LNCaP clone FGC (cell line): ENCODE results near the gene ZYG11A.
"Not testable (repeated sequence)": the region's sequence is repeated elsewhere in the genome, so short reads cannot be mapped to it uniquely, and the experiment has no call there.

Experiments
- DNase-seq: peaks from one replicate; pipeline ENCODE4 v3.0.0-alpha.2; 2011; ENCODE audit warnings: low read depth
- H3K4me3 ChIP-seq: 2 replicates; pipeline ENCODE4 v1.5.1; 2011; ENCODE audit warnings: mild to moderate bottlenecking, low read depth, low read length, control low read depth
- TF ChIP-seq, protein P1 (sequence below): IDR thresholded peaks from 2 replicates; pipeline ENCODE4 v1.5.1; 2012; ENCODE audit warnings: mild to moderate bottlenecking; ENCODE audit not compliant: control insufficient read depth, insufficient read depth; ENCODE audit errors: extremely low read depth

The ZYG11A gene

DNA sequence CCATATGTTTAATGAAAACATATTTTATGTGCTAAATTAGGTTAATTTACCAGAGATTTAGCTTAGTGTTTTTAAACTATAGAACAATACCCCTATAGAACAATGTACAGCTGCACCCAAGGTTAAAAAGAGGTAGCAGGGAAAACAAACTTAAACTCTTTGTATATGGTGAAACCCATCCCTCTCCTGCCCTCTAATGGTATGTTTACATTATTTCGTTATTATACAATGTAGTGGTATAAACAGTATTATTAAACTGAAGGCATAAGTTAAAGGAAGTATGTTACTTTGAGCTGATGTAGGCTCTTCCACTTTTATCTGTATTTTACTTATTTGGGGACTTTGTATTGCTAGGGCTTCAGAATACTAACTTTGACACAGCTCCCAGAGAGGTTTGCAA is 16.7 kb upstream of the ZYG11A start:
- no peak for DNase-seq
- H3K4me3 ChIP-seq: no peak overlapping the region
- TF ChIP-seq, protein P1, sequence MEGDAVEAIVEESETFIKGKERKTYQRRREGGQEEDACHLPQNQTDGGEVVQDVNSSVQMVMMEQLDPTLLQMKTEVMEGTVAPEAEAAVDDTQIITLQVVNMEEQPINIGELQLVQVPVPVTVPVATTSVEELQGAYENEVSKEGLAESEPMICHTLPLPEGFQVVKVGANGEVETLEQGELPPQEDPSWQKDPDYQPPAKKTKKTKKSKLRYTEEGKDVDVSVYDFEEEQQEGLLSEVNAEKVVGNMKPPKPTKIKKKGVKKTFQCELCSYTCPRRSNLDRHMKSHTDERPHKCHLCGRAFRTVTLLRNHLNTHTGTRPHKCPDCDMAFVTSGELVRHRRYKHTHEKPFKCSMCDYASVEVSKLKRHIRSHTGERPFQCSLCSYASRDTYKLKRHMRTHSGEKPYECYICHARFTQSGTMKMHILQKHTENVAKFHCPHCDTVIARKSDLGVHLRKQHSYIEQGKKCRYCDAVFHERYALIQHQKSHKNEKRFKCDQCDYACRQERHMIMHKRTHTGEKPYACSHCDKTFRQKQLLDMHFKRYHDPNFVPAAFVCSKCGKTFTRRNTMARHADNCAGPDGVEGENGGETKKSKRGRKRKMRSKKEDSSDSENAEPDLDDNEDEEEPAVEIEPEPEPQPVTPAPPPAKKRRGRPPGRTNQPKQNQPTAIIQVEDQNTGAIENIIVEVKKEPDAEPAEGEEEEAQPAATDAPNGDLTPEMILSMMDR: peak; percentile 47

DNA sequence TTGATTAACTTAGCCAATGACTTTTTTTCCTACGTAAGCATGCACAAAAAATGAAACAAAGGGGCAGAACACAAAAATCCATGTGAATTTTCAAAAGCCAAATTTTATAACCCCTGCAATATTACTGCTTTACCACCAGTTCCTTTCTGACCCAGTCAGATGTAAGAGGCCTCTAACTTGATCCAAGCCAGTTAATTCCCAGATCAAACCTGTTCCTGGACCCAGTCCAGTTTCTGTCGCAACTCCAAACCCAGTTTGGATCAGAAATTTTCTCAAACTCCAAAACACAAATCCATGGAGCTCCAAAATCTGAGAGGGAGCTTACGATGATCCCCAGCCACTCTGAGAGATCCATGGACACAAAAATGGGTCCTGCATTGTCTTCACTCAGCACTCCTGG is 7.8 kb upstream of the ZYG11A start:
- no peak for DNase-seq
- TF ChIP-seq, protein P1: no peak
- H3K4me3 ChIP-seq: no peak overlapping the region

DNA sequence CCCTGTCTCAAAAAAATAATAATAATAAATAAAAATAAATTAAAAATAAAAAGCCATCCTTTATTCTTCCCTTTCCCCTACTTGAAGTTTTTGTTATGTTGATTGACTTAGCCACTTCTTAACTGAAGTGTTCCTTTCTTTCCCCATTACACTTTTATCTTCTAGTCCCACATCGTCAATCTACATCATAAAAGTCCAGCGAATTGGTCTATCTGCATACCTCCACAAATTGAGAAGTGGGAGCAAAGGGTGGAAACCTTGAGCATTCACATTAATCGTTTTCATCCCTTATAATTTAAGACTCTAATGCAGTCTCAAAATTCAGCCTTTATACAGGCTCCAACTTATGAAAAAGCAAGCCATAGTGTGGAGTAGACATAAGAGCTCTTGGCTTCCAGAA is 6.5 kb upstream of the ZYG11A start:
- TF ChIP-seq, protein P1: no peak
- no peak overlapping the region for H3K4me3 ChIP-seq
- no peak for DNase-seq

DNA sequence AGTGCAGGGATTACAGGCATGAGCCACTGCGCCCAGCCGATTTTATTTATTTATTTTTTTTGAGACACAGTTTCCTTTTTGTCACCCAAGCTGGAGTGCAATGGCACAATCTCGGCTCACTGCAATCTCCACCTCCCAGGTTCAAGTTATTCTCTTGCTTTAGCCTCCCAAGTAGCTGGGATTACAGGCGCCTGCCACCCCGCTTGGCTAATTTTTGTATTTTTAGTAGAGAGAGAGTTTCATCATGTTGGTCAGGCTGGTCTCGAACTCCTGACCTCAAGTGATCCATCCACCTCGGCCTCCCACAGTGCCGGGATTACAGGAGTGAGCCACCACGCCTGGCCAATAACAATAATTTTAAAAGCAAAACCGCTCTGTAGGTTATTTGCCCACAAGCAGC is 3.4 kb upstream of the ZYG11A start:
- DNase-seq: not testable (repeated sequence)

DNA sequence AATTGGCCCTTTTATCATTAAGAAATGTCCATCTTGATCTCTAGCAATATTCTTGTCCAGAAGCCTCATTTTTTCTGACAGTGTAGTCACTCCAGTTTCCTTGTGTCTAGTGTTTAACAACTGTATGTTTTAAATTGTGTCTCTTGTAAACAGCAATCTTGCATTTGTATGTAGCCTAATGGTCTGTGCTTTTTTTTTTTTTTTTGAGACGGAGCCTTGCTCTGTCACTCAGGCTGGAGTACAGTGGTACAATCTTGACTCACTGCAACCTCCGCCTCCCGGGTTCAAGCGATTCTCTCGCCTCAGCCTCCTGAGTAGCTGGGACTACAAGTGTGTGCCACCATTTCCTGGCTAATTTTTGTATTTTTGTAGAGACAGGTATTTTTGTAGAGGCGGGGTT is 2.6 kb downstream of the ZYG11A start:
- not testable (repeated sequence) for DNase-seq, H3K4me3 ChIP-seq

More for the DNA sequence above, 3.4 kb upstream of the ZYG11A start:
- H3K4me3 ChIP-seq: not testable (repeated sequence)

DNA sequence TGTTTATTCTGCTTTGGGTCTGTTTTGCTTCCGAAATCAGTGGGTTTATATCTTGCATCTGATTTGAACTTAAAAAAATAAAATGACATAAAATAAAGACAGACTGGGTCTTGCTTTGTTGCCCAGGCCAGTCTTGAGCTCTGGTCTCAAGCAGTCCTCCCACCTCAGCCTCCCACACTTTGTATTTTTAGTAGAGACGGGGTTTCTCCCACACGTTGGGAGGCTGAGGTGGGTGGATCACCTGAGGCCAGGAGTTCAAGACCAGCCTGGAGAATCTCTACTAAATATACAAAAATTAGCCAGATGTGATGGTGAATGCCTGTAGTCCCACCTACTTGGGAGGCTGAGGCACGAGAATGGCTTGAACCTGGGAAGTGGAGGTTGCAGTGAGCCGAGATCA is 5.9 kb downstream of the ZYG11A start:
- no peak for DNase-seq
- no peak overlapping the region for H3K4me3 ChIP-seq
- TF ChIP-seq, protein P1: no peak

DNA sequence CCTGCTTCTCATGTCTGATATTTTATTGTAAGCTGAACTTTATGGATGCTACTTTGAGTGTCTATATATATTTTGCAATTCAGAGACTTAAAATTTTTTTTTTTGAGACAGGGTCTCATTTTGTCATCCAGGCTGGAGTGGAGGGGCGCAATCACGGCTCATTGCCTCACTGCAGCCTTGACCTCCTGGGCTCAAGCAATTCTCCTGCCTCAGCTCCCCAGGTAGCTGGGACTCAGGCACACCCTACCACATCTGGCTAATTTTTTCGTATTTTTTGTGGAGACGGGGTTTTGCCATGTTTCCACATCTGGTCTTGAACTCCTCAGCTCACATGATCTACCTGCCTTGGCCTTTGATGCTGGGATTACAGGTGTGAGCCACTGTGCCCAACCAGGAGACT is 8.4 kb downstream of the ZYG11A start:
- no peak overlapping the region for H3K4me3 ChIP-seq
- DNase-seq: no peak
- TF ChIP-seq, protein P1: no peak

DNA sequence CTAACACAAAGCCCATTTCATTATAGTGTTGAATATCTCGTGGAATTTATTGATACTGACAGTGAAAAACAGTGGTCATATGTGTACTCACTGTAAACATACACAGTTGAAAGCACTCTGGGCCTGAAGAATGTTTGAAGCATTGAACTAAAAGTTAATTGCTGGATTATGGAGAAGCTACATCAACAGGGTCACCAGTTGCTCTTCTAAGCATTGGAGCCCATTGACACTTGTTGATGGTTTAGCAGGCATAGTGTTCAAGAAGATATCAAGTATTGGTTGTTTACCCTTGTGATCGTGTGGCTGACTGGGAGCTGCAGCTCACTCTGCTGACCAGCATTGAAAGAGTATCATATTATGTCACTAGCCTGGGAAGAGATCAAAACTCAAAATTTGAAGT is 10.3 kb downstream of the ZYG11A start:
- DNase-seq: no peak
- no peak overlapping the region for H3K4me3 ChIP-seq
- TF ChIP-seq, protein P1: no peak
